ENCODE measurements around the gene ANK3. TPM values are rescaled to one million over a fixed set of nuclear protein-coding genes. Genes with fewer than 3 reads are reported as not detected.

The ANK3 gene
- total RNA-seq, 1 experiment from 2014 or later, result 69.6 TPM

- TF ChIP-seq ZBTB43 (CRISPR knock-in tag; IDR thresholded peaks at IDR 0.05) (no peak), ESRRA (CRISPR knock-in tag; IDR thresholded peaks at IDR 0.05; ENCODE audit: borderline replicate concordance) (no peak), NFATC4 (CRISPR knock-in tag; IDR thresholded peaks at IDR 0.05) (no peak), ETV6 (CRISPR knock-in tag; IDR thresholded peaks at IDR 0.05) (no peak), ELF4 (CRISPR knock-in tag; IDR thresholded peaks at IDR 0.05; ENCODE audit: low read depth) (no peak), MXD4 (CRISPR knock-in tag; IDR thresholded peaks at IDR 0.05; ENCODE audit: borderline replicate concordance) (no peak), ARID4B (CRISPR knock-in tag; IDR thresholded peaks at IDR 0.05; ENCODE audit: borderline replicate concordance) (no peak), OVOL2 (CRISPR knock-in tag; IDR thresholded peaks at IDR 0.05; ENCODE audit: borderline replicate concordance) (no peak), HMGA2 (CRISPR knock-in tag; IDR thresholded peaks at IDR 0.05) (no peak), NFYB (CRISPR knock-in tag; conservative IDR thresholded peaks at IDR 0.05; ENCODE audit: low read depth) (no peak), ZNF396 (CRISPR knock-in tag; IDR thresholded peaks at IDR 0.05; ENCODE audit: borderline replicate concordance) (no peak), ZNF121 (CRISPR knock-in tag; IDR thresholded peaks at IDR 0.05) (no peak), ZNF138 (CRISPR knock-in tag; conservative IDR thresholded peaks at IDR 0.05) (no peak)
These were observed 84.2 kb downstream of the ANK3 start (continued) for GRCh38 chr10:60305380-60305892.

DNA sequence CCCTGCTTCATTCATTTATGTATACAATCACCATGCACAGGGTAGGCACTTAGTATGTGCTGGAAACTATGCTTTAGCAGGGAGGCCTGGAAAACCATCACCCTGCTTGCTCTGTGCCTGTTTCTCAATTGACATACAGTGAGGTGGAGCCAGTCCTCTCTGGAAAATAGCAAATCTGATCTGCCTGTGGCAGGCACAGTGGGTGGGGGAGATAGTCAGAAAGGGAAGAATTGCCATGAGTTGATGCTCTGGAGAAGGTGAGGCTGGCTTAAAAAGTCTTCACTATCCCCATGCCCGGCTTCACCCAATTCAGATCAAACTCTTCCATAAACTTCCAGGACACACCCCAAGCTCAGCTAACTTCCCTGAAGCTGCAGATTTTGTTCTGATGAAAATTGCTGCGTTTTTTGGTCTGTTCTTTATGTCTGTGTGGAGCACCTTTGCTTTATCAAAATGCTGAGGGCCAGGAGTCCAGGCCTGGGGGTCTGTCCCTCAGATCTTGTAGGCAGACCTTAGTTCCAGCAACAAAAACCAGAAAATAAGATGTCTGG is 84.8 kb downstream of the ANK3 start:
- no peak for ATAC-seq
- TF ChIP-seq FOXJ3 (CRISPR knock-in tag; IDR thresholded peaks at IDR 0.05; ENCODE audit: borderline replicate concordance) (no peak), ZNF317 (CRISPR knock-in tag; IDR thresholded peaks at IDR 0.05; ENCODE audit: borderline replicate concordance, low read depth) (no peak), GRHL2 (CRISPR knock-in tag; IDR thresholded peaks at IDR 0.05; ENCODE audit: insufficient replicate concordance, severe bottlenecking) (no peak), ZNF232 (CRISPR knock-in tag; IDR thresholded peaks at IDR 0.05) (no peak), ZNF532 (CRISPR knock-in tag; IDR thresholded peaks at IDR 0.05; ENCODE audit: borderline replicate concordance) (no peak), E2F5 (CRISPR knock-in tag; IDR thresholded peaks at IDR 0.05) (no peak), ZNF425 (CRISPR knock-in tag; conservative IDR thresholded peaks at IDR 0.05) (no peak), ATF1 (CRISPR knock-in tag; IDR thresholded peaks at IDR 0.05) (no peak), SOX15 (CRISPR knock-in tag; IDR thresholded peaks at IDR 0.05) (no peak), IRF1 (CRISPR knock-in tag; IDR thresholded peaks at IDR 0.05) (no peak)

More for the DNA sequence above, 84.8 kb downstream of the ANK3 start:
- Mint-ChIP-seq H3K27me3 (ENCODE audit: low read depth) (no peaks in the 10 kb centered on the region), H3K4me1 (peaks cover 17% of the 10 kb centered on the region), H3K27ac (no peak overlapping the region), H3K4me3 (no peak overlapping the region), H3K9me3 (no peaks in the 10 kb centered on the region), H3K36me3 (no peaks in the 10 kb centered on the region)
- CTCF ChIA-PET, result no interaction called here
- POLR2A ChIA-PET, result no interaction called here
- DNase-seq (ENCODE audit: low spot score), result no peak

Data from WTC11 (cell line).